ENCODE data around the gene RIT1. TPM values are rescaled to one million over a fixed set of nuclear protein-coding genes. Genes with fewer than 3 reads are reported as not detected.

RIT1 gene
- total RNA-seq: 19.0 TPM
- long read RNA-seq, transcript RIT1-202 (6 exons, 3,445 nt): major isoform, 5 of 5 reads
- long read RNA-seq, partial matches to known transcripts: 0 of 5 reads
- long read RNA-seq, other reads (novel, unspliced or antisense): 0 of 5 reads

GRCh38 chr1:155911156-155912055 lies at the start of gene RIT1:
Gene RIT1 (minus strand): TSS chr1:155911349. CDS start chr1:155910761, 588 bp downstream.
- peaks cover 35% of the 10 kb centered on the region for H3K4me1 ChIP-seq
- H3K27ac ChIP-seq (replicated peaks): peak within 1 kb of the TSS; percentile 91
- intact Hi-C loops (cut with micrococcal nuclease): no loop called here
- peak within 1 kb of the TSS; percentile 82 for H3K4me3 ChIP-seq
- peak; percentile 49 for TF ChIP-seq CTCF (IDR thresholded peaks at IDR 0.05; ENCODE audit: borderline replicate concordance)
- peak; percentile 89 for DNase-seq
- peaks cover 75% of the 10 kb centered on the region for H3K36me3 ChIP-seq
- no peaks in the 10 kb centered on the region for H3K9me3 ChIP-seq (replicated peaks)
- H3K27me3 ChIP-seq (ENCODE audit: low read depth): no peaks in the 10 kb centered on the region

- TF ChIP-seq CTCF (IDR thresholded peaks at IDR 0.05; ENCODE audit: borderline replicate concordance): no peak
- peaks cover 99% of the 10 kb centered on the region for H3K36me3 ChIP-seq
These were observed 49.1 kb upstream of the RIT1 start for GRCh38 chr1:155960081-155960745.

GRCh38 chr1:155957411-155957915 lies 46.3 kb upstream of the RIT1 start:
- TF ChIP-seq CTCF (IDR thresholded peaks at IDR 0.05; ENCODE audit: borderline replicate concordance): no peak
- Histone ChIP-seq H3K9me3 (replicated peaks) (no peaks in the 10 kb centered on the region), H3K27ac (replicated peaks) (no peak overlapping the region), H3K36me3 (peaks cover 99% of the 10 kb centered on the region), H3K4me3 (no peak overlapping the region), H3K4me1 (peaks cover 32% of the 10 kb centered on the region), H3K27me3 (ENCODE audit: low read depth) (no peaks in the 10 kb centered on the region)
- intact Hi-C loops (cut with micrococcal nuclease): no loop called here
- DNase-seq: no peak

More at GRCh38 chr1:155960081-155960745, 49.1 kb upstream of the RIT1 start:
- Histone ChIP-seq H3K27ac (replicated peaks) (peak overlapping the region; percentile 74), H3K27me3 (ENCODE audit: low read depth) (no peaks in the 10 kb centered on the region), H3K4me3 (peak overlapping the region; percentile 25), H3K9me3 (replicated peaks) (no peaks in the 10 kb centered on the region), H3K4me1 (peaks cover 54% of the 10 kb centered on the region)
- intact Hi-C loops (cut with micrococcal nuclease): no loop called here
- DNase-seq: no peak

- no peak for TF ChIP-seq CTCF (IDR thresholded peaks at IDR 0.05; ENCODE audit: borderline replicate concordance)
- H3K4me1 ChIP-seq: peaks cover 4% of the 10 kb centered on the region
These were observed 43.5 kb upstream of the RIT1 start for GRCh38 chr1:155954645-155955044.

GRCh38 chr1:155952505-155952890 lies 41.3 kb upstream of the RIT1 start:
- no peak for DNase-seq
- peaks cover 3% of the 10 kb centered on the region for H3K4me1 ChIP-seq
- no peak for TF ChIP-seq CTCF (IDR thresholded peaks at IDR 0.05; ENCODE audit: borderline replicate concordance)
- no peak overlapping the region for H3K27ac ChIP-seq (replicated peaks)
- H3K9me3 ChIP-seq (replicated peaks): no peaks in the 10 kb centered on the region
- intact Hi-C loops (cut with micrococcal nuclease): no loop called here
- no peaks in the 10 kb centered on the region for H3K27me3 ChIP-seq (ENCODE audit: low read depth)
- H3K36me3 ChIP-seq: peaks cover 99% of the 10 kb centered on the region
- H3K4me3 ChIP-seq: no peak overlapping the region

More at GRCh38 chr1:155954645-155955044, 43.5 kb upstream of the RIT1 start:
- intact Hi-C loops (cut with micrococcal nuclease): no loop called here
- no peak overlapping the region for H3K27ac ChIP-seq (replicated peaks)
- DNase-seq: no peak
- no peaks in the 10 kb centered on the region for H3K9me3 ChIP-seq (replicated peaks)
- no peaks in the 10 kb centered on the region for H3K27me3 ChIP-seq (ENCODE audit: low read depth)
- H3K4me3 ChIP-seq: no peak overlapping the region
- peaks cover 99% of the 10 kb centered on the region for H3K36me3 ChIP-seq
